ENCODE data around the gene FAM229B. TPM values are rescaled to one million over a fixed set of nuclear protein-coding genes. Genes with fewer than 3 reads are reported as not detected.

FAM229B gene
- total and polyA plus RNA-seq, 9 of the 15 experiments (the other 6 are each of a cell fraction or from before 2014, with no cell fraction given): 3.3 to 17.4 (median 5.8) TPM

DNA sequence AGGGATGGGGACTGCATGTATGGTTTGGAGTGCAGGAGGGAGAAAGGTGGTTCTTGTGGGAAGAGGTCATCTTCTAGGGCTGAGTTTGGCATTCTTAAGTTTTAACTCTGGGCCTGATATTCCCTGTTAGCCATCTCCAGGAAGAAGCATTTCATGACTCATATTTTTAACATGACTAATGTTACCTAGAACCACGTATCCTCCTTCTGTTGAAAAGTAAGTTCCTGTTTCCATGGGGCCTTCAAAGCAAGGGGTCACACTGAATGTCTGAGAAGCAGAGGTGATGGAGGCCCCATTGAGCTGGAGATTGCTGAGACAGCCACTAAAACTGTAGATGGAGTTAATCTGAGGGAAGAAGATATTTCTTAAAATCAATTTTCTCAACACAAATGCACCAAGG is 30.2 kb downstream of the FAM229B start (continued):
- TF ChIP-seq, protein P1, sequence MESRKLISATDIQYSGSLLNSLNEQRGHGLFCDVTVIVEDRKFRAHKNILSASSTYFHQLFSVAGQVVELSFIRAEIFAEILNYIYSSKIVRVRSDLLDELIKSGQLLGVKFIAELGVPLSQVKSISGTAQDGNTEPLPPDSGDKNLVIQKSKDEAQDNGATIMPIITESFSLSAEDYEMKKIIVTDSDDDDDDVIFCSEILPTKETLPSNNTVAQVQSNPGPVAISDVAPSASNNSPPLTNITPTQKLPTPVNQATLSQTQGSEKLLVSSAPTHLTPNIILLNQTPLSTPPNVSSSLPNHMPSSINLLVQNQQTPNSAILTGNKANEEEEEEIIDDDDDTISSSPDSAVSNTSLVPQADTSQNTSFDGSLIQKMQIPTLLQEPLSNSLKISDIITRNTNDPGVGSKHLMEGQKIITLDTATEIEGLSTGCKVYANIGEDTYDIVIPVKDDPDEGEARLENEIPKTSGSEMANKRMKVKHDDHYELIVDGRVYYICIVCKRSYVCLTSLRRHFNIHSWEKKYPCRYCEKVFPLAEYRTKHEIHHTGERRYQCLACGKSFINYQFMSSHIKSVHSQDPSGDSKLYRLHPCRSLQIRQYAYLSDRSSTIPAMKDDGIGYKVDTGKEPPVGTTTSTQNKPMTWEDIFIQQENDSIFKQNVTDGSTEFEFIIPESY (CRISPR knock-in tag; IDR thresholded peaks at IDR 0.05): no peak
- no peak for TF ChIP-seq ZBTB1 (CRISPR knock-in tag; IDR thresholded peaks at IDR 0.05; ENCODE audit: borderline replicate concordance, low read depth)

GRCh38 chr6:112118034-112118433 is 30.6 kb downstream of the FAM229B start:
- Histone ChIP-seq H3K27me3 (ENCODE audit: control insufficient read depth in 2 of 2, insufficient read depth in 2 of 2, low read length in 2 of 2) (no peaks in the 10 kb centered on the region; a peak in 2 of 5 replicates), H3K27ac (ENCODE audit: extremely low read depth, low read depth, low read length) (no peak overlapping the region), H3K79me2 (ENCODE audit: control insufficient read depth, insufficient read depth, low read length) (no peaks in the 10 kb centered on the region), H3K4me3 (no peak overlapping the region), H3K36me3 (ENCODE audit: control insufficient read depth, insufficient read depth, low read length) (no peaks in the 10 kb centered on the region), H3K9me1 (ENCODE audit: control insufficient read depth, insufficient read depth, low read length) (no peaks in the 10 kb centered on the region), H3K4me2 (ENCODE audit: insufficient read depth, low read length) (no peak overlapping the region), H3K9ac (ENCODE audit: insufficient read depth in 1 of 2, low read depth in 2 of 2, low read length in 2 of 2) (no peak overlapping the region), H4K20me1 (replicated peaks; ENCODE audit: control insufficient read depth, insufficient read depth, low read length) (no peaks in the 10 kb centered on the region), H3K9me3 (replicated peaks; ENCODE audit: control insufficient read depth, insufficient read depth, low read depth, low read length) (no peaks in the 10 kb centered on the region), H2AFZ (ENCODE audit: low read depth, low read length) (no peak overlapping the region), H3K4me1 (replicated peaks in 1 of 2; ENCODE audit: control insufficient read depth in 2 of 2, insufficient read depth in 2 of 2, low read length in 2 of 2) (no peaks in the 10 kb centered on the region; a peak in 1 of 5 replicates)
- ChIA-PET CTCF (ENCODE audit: low intra/inter-chr PET ratio) (no interaction called here), POLR2A (interaction anchor here (0.6 kb wide), 1 partner anchor 27 kb away, joined by 3 read pairs; no protein-coding TSS in a partner anchor)
- BruUV-seq (replicated peaks): no TSS peak
- DNase-seq (ENCODE audit: extremely low read depth in 1 of 4, low spot score in 3 of 4): no peak
- in situ Hi-C loops (cut with MboI): no loop called here
- ATAC-seq: no peak
- intact Hi-C loops (cut with micrococcal nuclease): no loop called here
- FAIRE-seq: peak; percentile 37
- TF ChIP-seq SRSF7 (optimal IDR thresholded peaks at IDR 0.05; ENCODE audit: low read depth, low read length): no peak
- no peak for TF ChIP-seq ZFPM2 (CRISPR knock-in tag; IDR thresholded peaks at IDR 0.05)
- no peak for TF ChIP-seq EP300 (IDR thresholded peaks at IDR 0.05; ENCODE audit: low read length)
- no peak for TF ChIP-seq POU5F1 (IDR thresholded peaks at IDR 0.05; ENCODE audit: borderline replicate concordance, low read depth, low read length, partially characterized antibody)
- TF ChIP-seq TSC22D4 (tag; IDR thresholded peaks at IDR 0.05): no peak
- TF ChIP-seq TCFL5 (CRISPR knock-in tag; conservative IDR thresholded peaks at IDR 0.05): no peak
- TF ChIP-seq ZNF766 (CRISPR knock-in tag; conservative IDR thresholded peaks at IDR 0.05): no peak
- TF ChIP-seq, protein P2, sequence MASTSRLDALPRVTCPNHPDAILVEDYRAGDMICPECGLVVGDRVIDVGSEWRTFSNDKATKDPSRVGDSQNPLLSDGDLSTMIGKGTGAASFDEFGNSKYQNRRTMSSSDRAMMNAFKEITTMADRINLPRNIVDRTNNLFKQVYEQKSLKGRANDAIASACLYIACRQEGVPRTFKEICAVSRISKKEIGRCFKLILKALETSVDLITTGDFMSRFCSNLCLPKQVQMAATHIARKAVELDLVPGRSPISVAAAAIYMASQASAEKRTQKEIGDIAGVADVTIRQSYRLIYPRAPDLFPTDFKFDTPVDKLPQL (IDR thresholded peaks at IDR 0.05; ENCODE audit: extremely low read depth, insufficient read length): no peak
- TF ChIP-seq HMG20B (CRISPR knock-in tag; IDR thresholded peaks at IDR 0.05): no peak
- TF ChIP-seq FOXA3 (CRISPR knock-in tag; conservative IDR thresholded peaks at IDR 0.05 in 1 of 2, IDR thresholded peaks at IDR 0.05 in 1 of 2): no peak
- TF ChIP-seq BMI1 (IDR thresholded peaks at IDR 0.05; ENCODE audit: low read length): no peak
